Colonic mucosa (tissue), 4 donors: Measurements from ENCODE around the gene ERGIC2. TPM values are rescaled to one million over a fixed set of nuclear protein-coding genes. Genes with fewer than 3 reads are reported as not detected.

Experiments used
- DNase-seq: peaks from one replicate; pipeline ENCODE4 v3.0.0-alpha.2; 2020
- H3K27ac ChIP-seq: fragments of 200-600 bp; one replicate; pipeline ENCODE4 v1.8.0; 2021
- H3K27me3 ChIP-seq: fragments of 200-600 bp; one replicate; pipeline ENCODE4 v1.8.0; 2021
- H3K36me3 ChIP-seq: fragments of 200-600 bp; one replicate; pipeline ENCODE4 v1.8.0; 2021
- H3K4me1 ChIP-seq: fragments of 200-600 bp; one replicate; pipeline ENCODE4 v1.8.0; 2021; ENCODE audit warnings: mild to moderate bottlenecking
- H3K4me3 ChIP-seq: fragments of 200-600 bp; one replicate; pipeline ENCODE4 v1.8.0; 2021
- H3K9ac ChIP-seq, 2 donors: one replicate each; pipeline ENCODE4 v1.7.0; 2013; ENCODE audit warnings: control low read depth in 2 of 2, low read depth in 2 of 2, low read length in 2 of 2
- H3K9me3 ChIP-seq: fragments of 200-600 bp; one replicate; pipeline ENCODE4 v1.8.0; 2021
- CTCF ChIP-seq: fragments of 200-600 bp; IDR thresholded peaks from one replicate; pipeline ENCODE4 v1.8.0; 2022; ENCODE audit warnings: antibody characterized with exemption, mild to moderate bottlenecking
- intact Hi-C: fragments of 100-400 bp; cut with DNase I; formaldehyde crosslinking; loops from one replicate; pipeline ENCODE4 v1.14.1; 2022
- total RNA-seq, 2 donors: library from RNA; stranded (reverse); fragmentation: NEBNext Ultra II Directional in 1 of 2; extraction: Animal tissue kit (Norgen Biotek cat#: 25700) in 1 of 2; gene quantifications; one replicate each; pipeline ENCODE4 v1.2.1, GENCODE V29; 2021
- donor health status: healthy.
- donor health status: DM: no; HTN: no; CAD: no.
- donor health status: DM: no; HTN: no; CAD: no.

The ERGIC2 gene
- total RNA-seq, 2 donors from 2014 or later, result 59.6 to 60.0 TPM

- no peaks in the 10 kb centered on the region for H3K4me1 ChIP-seq
- intact Hi-C loops, result no loop called here
- H3K27me3 ChIP-seq, result no peaks in the 10 kb centered on the region
- no peak overlapping the region for H3K4me3 ChIP-seq
- H3K36me3 ChIP-seq, result no peaks in the 10 kb centered on the region
- H3K9ac ChIP-seq, result no peak overlapping the region
- DNase-seq, result no peak
- TF ChIP-seq CTCF, result no peak
- H3K9me3 ChIP-seq, result no peaks in the 10 kb centered on the region
- no peak overlapping the region for H3K27ac ChIP-seq
Observed at GRCh38 chr12:29343022-29343799, 37.8 kb downstream of the ERGIC2 start.

- Histone ChIP-seq H3K4me3 (no peak overlapping the region), H3K9ac (no peak overlapping the region), H3K4me1 (no peaks in the 10 kb centered on the region), H3K36me3 (no peaks in the 10 kb centered on the region), H3K27me3 (no peaks in the 10 kb centered on the region), H3K27ac (no peak overlapping the region), H3K9me3 (no peaks in the 10 kb centered on the region)
- intact Hi-C loops, result no loop called here
- no peak for TF ChIP-seq CTCF
- no peak for DNase-seq
Observed at GRCh38 chr12:29337325-29337724, 43.6 kb downstream of the ERGIC2 start.

DNA sequence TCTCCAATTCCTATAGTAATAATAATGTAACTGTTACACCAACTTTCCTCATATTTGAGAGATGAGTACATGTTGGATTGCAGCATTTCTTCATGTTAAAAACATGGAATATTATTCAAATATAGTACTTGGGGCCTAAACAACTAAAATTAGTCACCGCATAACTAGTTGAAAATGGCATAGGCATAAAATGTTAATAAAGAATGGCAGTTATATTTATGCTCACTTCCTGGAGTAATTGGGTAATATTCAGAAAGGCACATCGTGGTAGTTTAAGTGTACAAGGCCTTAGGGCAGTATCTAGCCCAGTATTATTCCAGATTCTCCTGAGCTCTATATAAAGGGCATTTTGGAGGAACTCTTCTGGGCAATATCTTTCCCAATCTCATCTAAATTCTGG is 46.0 kb downstream of the ERGIC2 start:
- H3K27ac ChIP-seq, result no peak overlapping the region
- H3K36me3 ChIP-seq, result no peaks in the 10 kb centered on the region
- no peak overlapping the region for H3K9ac ChIP-seq
- no peak for TF ChIP-seq CTCF
- H3K4me3 ChIP-seq, result no peak overlapping the region
- intact Hi-C loops, result no loop called here
- no peaks in the 10 kb centered on the region for H3K27me3 ChIP-seq
- no peaks in the 10 kb centered on the region for H3K4me1 ChIP-seq
- no peaks in the 10 kb centered on the region for H3K9me3 ChIP-seq
- DNase-seq, result no peak

GRCh38 chr12:29333178-29333577 is 47.8 kb downstream of the ERGIC2 start:
- TF ChIP-seq CTCF, result no peak
- Histone ChIP-seq H3K36me3 (no peaks in the 10 kb centered on the region), H3K27me3 (no peaks in the 10 kb centered on the region), H3K27ac (no peak overlapping the region), H3K9me3 (no peaks in the 10 kb centered on the region), H3K4me3 (no peak overlapping the region), H3K4me1 (no peaks in the 10 kb centered on the region), H3K9ac (no peak overlapping the region)
- intact Hi-C loops, result no loop called here
- no peak for DNase-seq

GRCh38 chr12:29329411-29329810 is 51.6 kb downstream of the ERGIC2 start:
- Histone ChIP-seq H3K36me3 (no peaks in the 10 kb centered on the region), H3K27ac (no peak overlapping the region), H3K4me1 (no peaks in the 10 kb centered on the region), H3K9me3 (no peaks in the 10 kb centered on the region), H3K27me3 (no peaks in the 10 kb centered on the region), H3K4me3 (no peak overlapping the region), H3K9ac (no peak overlapping the region)
- DNase-seq, result no peak
- no peak for TF ChIP-seq CTCF
- intact Hi-C loops, result no loop called here
